Endothelial cell of umbilical vein (primary cell): Measurements from ENCODE around the gene ZNF423. TPM values are rescaled to one million over a fixed set of nuclear protein-coding genes. Genes with fewer than 3 reads are reported as not detected.

Experiments used
- BruUV-seq: library from RNA; stranded (reverse); fragments of 400-500 nt; replicated peaks from 2 replicates; lab custom pipeline; 2021; lab: Mats Ljungman, UMichigan
- CTCF ChIA-PET: fragments of 300-600, 350-600 bp; sonication (Branson Sonifier 250); formaldehyde crosslinking; loops from one replicate; lab custom pipeline; 2021; ENCODE audit warnings: antibody characterized with exemption, inconsistent platforms; lab: Charles Lee
- POLR2A ChIA-PET: fragments of 300-600, 350-600 bp; sonication (Branson Sonifier 250); formaldehyde crosslinking; loops from one replicate; lab custom pipeline; 2021; ENCODE audit warnings: antibody characterized with exemption, inconsistent platforms; lab: Charles Lee
- DNase-seq: peaks from one replicate; pipeline ENCODE4 v3.0.0-alpha.2; 2011; ENCODE audit warnings: low read depth, low spot score
- FAIRE-seq: peaks from 2 replicates; lab custom pipeline; 2011; peaks lifted over from hg19 to GRCh38; lab: Jason Lieb, UNC
- H2AFZ ChIP-seq: 2 replicates; pipeline ENCODE4 v1.6.0; 2012; ENCODE audit warnings: low read depth, low read length, control low read depth, inconsistent platforms
- H3K27ac ChIP-seq: 2 replicates; pipeline ENCODE4 v1.5.1; 2011; ENCODE audit warnings: low read depth, mild to moderate bottlenecking, control low read depth, low read length, moderate library complexity; ENCODE audit not compliant: insufficient read depth
- H3K27me3 ChIP-seq, 2 experiments: 2 replicates each; pipeline versions ENCODE4 v1.6.0 to v1.6.1; 2011; ENCODE audit warnings: low read length in 2 of 2, mixed read lengths in 1 of 2; ENCODE audit not compliant: control insufficient read depth in 2 of 2, insufficient read depth in 2 of 2
- H3K36me3 ChIP-seq, 2 experiments: 2 replicates in 1 of 2; 3 replicates in 1 of 2; pipeline ENCODE4 v1.5.1; 2011; ENCODE audit warnings: low read length in 2 of 2, mild to moderate bottlenecking in 1 of 2, moderate library complexity in 1 of 2; ENCODE audit not compliant: control insufficient read depth in 2 of 2, insufficient read depth in 2 of 2; ENCODE audit errors: extremely low read depth in 1 of 2
- H3K4me1 ChIP-seq: 3 replicates; pipeline ENCODE4 v1.5.1; 2011; ENCODE audit warnings: mild to moderate bottlenecking, low read length; ENCODE audit not compliant: control insufficient read depth, insufficient read depth; ENCODE audit errors: extremely low read depth
- H3K4me2 ChIP-seq: 2 replicates; pipeline ENCODE4 v1.6.1; 2011; ENCODE audit warnings: low read length, control low read depth, mixed read lengths; ENCODE audit not compliant: insufficient read depth
- H3K4me3 ChIP-seq, 3 experiments: fragments of 200-600 bp in 1 of 3; sonication (generic), shearing (Covaris generic) in 1 of 3; replicated peaks in 1 of 3; 2 replicates each; pipeline ENCODE4 v1.5.1; 2011 to 2016; ENCODE audit warnings: control low read depth in 3 of 3, low read length in 3 of 3, mild to moderate bottlenecking in 2 of 3, inconsistent platforms in 1 of 3, low read depth in 1 of 3, moderate library complexity in 1 of 3; ENCODE audit not compliant: insufficient read depth in 1 of 3
- H3K79me2 ChIP-seq: 2 replicates; pipeline ENCODE4 v1.6.0; 2012; ENCODE audit warnings: low read length, inconsistent platforms; ENCODE audit not compliant: control insufficient read depth, insufficient read depth
- H3K9ac ChIP-seq: replicated peaks from 2 replicates; pipeline ENCODE3; 2011; ENCODE audit warnings: low read length, control low read depth; ENCODE audit not compliant: insufficient read depth; ENCODE audit errors: extremely low read depth
- H3K9me1 ChIP-seq: replicated peaks from 3 replicates; pipeline ENCODE4 v1.6.0; 2011; ENCODE audit warnings: mild to moderate bottlenecking, low read length; ENCODE audit not compliant: control insufficient read depth, insufficient read depth; ENCODE audit errors: extremely low read depth
- H3K9me3 ChIP-seq: replicated peaks from 2 replicates; pipeline ENCODE4 v1.5.1; 2012; ENCODE audit warnings: low read length, inconsistent platforms; ENCODE audit not compliant: control insufficient read depth, insufficient read depth
- H4K20me1 ChIP-seq: replicated peaks from 2 replicates; pipeline ENCODE3; 2011; ENCODE audit warnings: mild to moderate bottlenecking, low read length; ENCODE audit not compliant: control insufficient read depth, insufficient read depth; ENCODE audit errors: extremely low read depth
- CTCF ChIP-seq, 2 donors: IDR thresholded peaks; 1 replicate in 1 of 2; 2 replicates in 1 of 2; pipeline ENCODE4 v1.5.1; 2011; ENCODE audit warnings: low read length in 2 of 2, mild to moderate bottlenecking in 2 of 2, moderate library complexity in 2 of 2, control low read depth in 1 of 2, inconsistent platforms in 1 of 2, low read depth in 1 of 2; ENCODE audit not compliant: insufficient read depth in 1 of 2; ENCODE audit errors: extremely low read depth in 1 of 2
- EZH2 ChIP-seq: IDR thresholded peaks from 2 replicates; pipeline ENCODE4 v1.6.1; 2012; ENCODE audit warnings: borderline replicate concordance, low read depth, mild to moderate bottlenecking, moderate library complexity, low read length, inconsistent platforms; ENCODE audit not compliant: severe bottlenecking
- FOS ChIP-seq: IDR thresholded peaks from 2 replicates; pipeline ENCODE4 v1.6.1; 2011; ENCODE audit warnings: mild to moderate bottlenecking, low read length, moderate library complexity, borderline replicate concordance; ENCODE audit not compliant: insufficient read depth
- GATA2 ChIP-seq: IDR thresholded peaks from 2 replicates; pipeline ENCODE4 v1.7.0; 2011; ENCODE audit warnings: low read depth, mild to moderate bottlenecking, moderate library complexity, mixed read lengths, low read length; ENCODE audit not compliant: insufficient read length, insufficient read depth
- JUN ChIP-seq: IDR thresholded peaks from 2 replicates; pipeline ENCODE4 v1.6.1; 2011; ENCODE audit warnings: borderline replicate concordance, low read depth; ENCODE audit not compliant: insufficient read length, insufficient read depth
- MAX ChIP-seq: IDR thresholded peaks from 2 replicates; pipeline ENCODE4 v1.6.1; 2011; ENCODE audit not compliant: insufficient read depth, insufficient read length
- MYC ChIP-seq: IDR thresholded peaks from one replicate; pipeline ENCODE4 v1.6.1; 2011; ENCODE audit warnings: mild to moderate bottlenecking, low read depth, low read length
- POLR2A ChIP-seq: IDR thresholded peaks from 2 replicates; pipeline ENCODE4 v1.6.1; 2012; ENCODE audit warnings: low read depth, mild to moderate bottlenecking, control low read depth, low read length
- POLR2AphosphoS5 ChIP-seq: IDR thresholded peaks from 2 replicates; pipeline ENCODE4 v1.6.1; 2012; ENCODE audit warnings: low read depth, mild to moderate bottlenecking, control low read depth, low read length, moderate library complexity; ENCODE audit not compliant: insufficient read depth
- dilution Hi-C: fragments of 300-500 bp; cut with MboI; formaldehyde crosslinking; loops from one replicate; pipeline ENCODE4 v1.15.0; 2019; ENCODE audit warnings: low sequenced_read_pairs; ENCODE audit not compliant: extremely low pct_ligation_motif_present
- intact Hi-C: fragments of 100-400 bp; cut with micrococcal nuclease; formaldehyde crosslinking; loops from one replicate; pipeline ENCODE4 v1.10.0; 2022
- polyA plus RNA-seq, 4 experiments: library from polyadenylated mRNA; depleted of rRNA in 3 of 4; stranded (reverse) in 3 of 4; unstranded in 1 of 4; fragments of >200 nt; gene quantifications; 2 replicates each; pipeline versions ENCODE4 v1.2.1 to v1.2.3, GENCODE V29; 2011 to 2012; ENCODE audit warnings: missing spikeins in 1 of 4
- total RNA-seq: library from RNA; stranded (reverse); gene quantifications from 2 replicates; pipeline ENCODE4 v1.2.3, GENCODE V29; 2021

Gene ZNF423
- total and polyA plus RNA-seq, 2 donors (not counting 3 experiments of a cell fraction or from before 2014, with no cell fraction given): 2.2 to 8.1 TPM

- H3K9ac ChIP-seq: no peak overlapping the region
- H3K79me2 ChIP-seq: no peaks in the 10 kb centered on the region
- no peaks in the 10 kb centered on the region for H3K27me3 ChIP-seq
- DNase-seq: no peak
- CTCF ChIA-PET: interaction anchor here (1.0 to 4.3 kb wide), 5 partner anchors 8 to 126 kb away, joined by 3 to 20 read pairs (median 3); no protein-coding TSS in a partner anchor
- H3K9me1 ChIP-seq: no peaks in the 10 kb centered on the region
- no peaks in the 10 kb centered on the region for H3K9me3 ChIP-seq
- FAIRE-seq: peak; percentile 33
- H3K27ac ChIP-seq: peak overlapping the region; percentile 10
- peak overlapping the region; percentile 38 for H2AFZ ChIP-seq
- H3K4me1 ChIP-seq: peaks cover 42% of the 10 kb centered on the region
- H3K4me2 ChIP-seq: peak overlapping the region; percentile 64
- POLR2A ChIA-PET: interaction anchor here (0.7 kb wide), 1 partner anchor 25 kb away, joined by 3 read pairs; no protein-coding TSS in a partner anchor
- H3K4me3 ChIP-seq: no peak overlapping the region
- no peaks in the 10 kb centered on the region for H3K36me3 ChIP-seq
- intact Hi-C loops (no loop called here), dilution Hi-C loops (no loop called here)
- H4K20me1 ChIP-seq: no peaks in the 10 kb centered on the region
- TF ChIP-seq GATA2 (no peak), MAX (no peak), MYC (no peak), JUN (no peak), FOS (no peak), POLR2AphosphoS5 (no peak), POLR2A (no peak), CTCF (IDR thresholded peaks at IDR 0.05; ENCODE audit: extremely low read depth in 1 of 2, insufficient read depth in 1 of 2, low read depth in 1 of 2, low read length in 2 of 2) (no peak), EZH2 (no peak)
- BruUV-seq: no TSS peak
These were observed 31.3 kb downstream of the ZNF423 start for GRCh38 chr16:49824593-49824992.
